Activated CD4-positive, alpha-beta T cell treated with anti-CD3 and anti-CD28 coated beads for 36 hours (primary cell): ENCODE data around the gene WBP11. TPM values are rescaled to one million over a fixed set of nuclear protein-coding genes. Genes with fewer than 3 reads are reported as not detected.

ENCODE experiments used
- total RNA-seq, 2 experiments: library from RNA; stranded (reverse); gene quantifications; one replicate each; pipeline ENCODE4 v1.2.3, GENCODE V29; 2021

Gene WBP11
- total RNA-seq, 2 experiments from 2014 or later: 143 to 193 TPM

Other genes with a start within 250 kb of the WBP11 start
- not detected for gene PLBD1, start 235.6 kb downstream of the WBP11 start, total RNA-seq
- not detected for gene GUCY2C, start 106.9 kb downstream of the WBP11 start, total RNA-seq
- 1 to 10 TPM; 2.9 to 3.0 TPM for gene C12orf60, start 192 bp upstream of the WBP11 start, total RNA-seq
- gene SMCO3, start 10.7 kb upstream of the WBP11 start, total RNA-seq: not detected
- not detected for gene ART4, start 40.0 kb upstream of the WBP11 start, total RNA-seq
- not detected for gene MGP, start 82.4 kb upstream of the WBP11 start, total RNA-seq
- gene ERP27, start 135.1 kb upstream of the WBP11 start, total RNA-seq: 1 to 10 TPM; 1.7 to 2.0 TPM
- gene ARHGDIB, start 158.1 kb upstream of the WBP11 start, total RNA-seq: 100 to 1,000 TPM; 596 to 912 TPM
- under 1 TPM in 1 of 2 experiments, not detected in 1; 0.25 TPM for gene PDE6H, start 169.6 kb upstream of the WBP11 start, total RNA-seq